Subcutaneous abdominal adipose tissue (tissue), 5 donors: Measurements from ENCODE around the gene BLTP2.

Experiments used
- H3K27ac ChIP-seq: one replicate; pipeline ENCODE4 v1.7.0; 2013; ENCODE audit warnings: low read depth, mild to moderate bottlenecking, inconsistent platforms, low read length, moderate library complexity
- H3K27me3 ChIP-seq, 5 donors: one replicate each; pipeline ENCODE4 v1.7.0; 2013; ENCODE audit warnings: low read length in 5 of 5, inconsistent platforms in 1 of 5; ENCODE audit not compliant: control insufficient read depth in 5 of 5, insufficient read depth in 4 of 5
- H3K36me3 ChIP-seq, 5 donors: one replicate each; pipeline ENCODE4 v1.7.0; 2013; ENCODE audit warnings: low read length in 5 of 5; ENCODE audit not compliant: control insufficient read depth in 5 of 5, insufficient read depth in 5 of 5
- H3K4me1 ChIP-seq, 5 donors: one replicate each; pipeline ENCODE4 v1.7.0; 2013; ENCODE audit warnings: low read length in 5 of 5, mild to moderate bottlenecking in 3 of 5, moderate library complexity in 1 of 5; ENCODE audit not compliant: control insufficient read depth in 5 of 5, insufficient read depth in 5 of 5
- H3K4me3 ChIP-seq, 5 donors: one replicate each; pipeline ENCODE4 v1.7.0; 2013; ENCODE audit warnings: low read length in 5 of 5, low read depth in 1 of 5
- H3K9ac ChIP-seq, 5 donors: one replicate each; pipeline ENCODE4 v1.7.0; 2013; ENCODE audit warnings: low read length in 5 of 5, mild to moderate bottlenecking in 4 of 5, moderate library complexity in 3 of 5
- H3K9me3 ChIP-seq, 5 donors: one replicate each; pipeline ENCODE4 v1.7.0; 2013; ENCODE audit warnings: low read length in 5 of 5; ENCODE audit not compliant: control insufficient read depth in 5 of 5
- donor health status: healthy.
- donor health status: healthy.
- donor health status: healthy.
- donor health status: healthy.
- donor health status: healthy.

The BLTP2 gene

GRCh38 chr17:28626818-28627217 is 18.1 kb downstream of the BLTP2 start:
- H3K27ac ChIP-seq: no peak overlapping the region
- no peaks in the 10 kb centered on the region for H3K27me3 ChIP-seq
- no peak overlapping the region for H3K4me3 ChIP-seq
- H3K4me1 ChIP-seq: no peaks in the 10 kb centered on the region
- H3K9me3 ChIP-seq: no peaks in the 10 kb centered on the region
- H3K36me3 ChIP-seq: peaks cover 35 to 84% (median 70%) of the 10 kb centered on the region in 5 donors
- no peak overlapping the region for H3K9ac ChIP-seq

GRCh38 chr17:28624148-28624547 is 20.8 kb downstream of the BLTP2 start:
- no peak overlapping the region for H3K27ac ChIP-seq
- H3K9me3 ChIP-seq: no peaks in the 10 kb centered on the region
- H3K27me3 ChIP-seq: no peaks in the 10 kb centered on the region
- no peak overlapping the region for H3K9ac ChIP-seq
- H3K4me3 ChIP-seq: no peak overlapping the region
- no peaks in the 10 kb centered on the region for H3K4me1 ChIP-seq
- peaks cover 49 to 88% (median 75%) of the 10 kb centered on the region in 5 donors for H3K36me3 ChIP-seq

DNA sequence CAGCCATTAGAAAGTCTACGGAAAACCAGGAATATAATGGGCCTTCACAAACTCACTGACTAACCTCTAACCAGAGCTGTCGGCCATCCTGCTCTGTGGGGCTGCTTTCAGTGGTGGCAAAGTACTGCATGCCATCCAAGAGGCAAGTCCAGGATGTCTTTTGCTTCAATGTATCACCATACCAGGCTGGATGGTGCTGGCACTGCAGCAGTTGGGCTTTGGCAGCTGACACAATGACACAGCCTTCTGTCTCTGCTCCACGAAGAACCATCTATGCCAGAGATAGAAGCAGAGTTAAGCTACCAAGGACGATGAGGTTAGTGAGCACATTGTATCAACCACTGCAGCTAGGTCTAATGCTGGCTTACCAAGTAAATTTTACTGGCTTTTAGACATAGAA is 21.3 kb downstream of the BLTP2 start:
- H3K9ac ChIP-seq: no peak overlapping the region

DNA sequence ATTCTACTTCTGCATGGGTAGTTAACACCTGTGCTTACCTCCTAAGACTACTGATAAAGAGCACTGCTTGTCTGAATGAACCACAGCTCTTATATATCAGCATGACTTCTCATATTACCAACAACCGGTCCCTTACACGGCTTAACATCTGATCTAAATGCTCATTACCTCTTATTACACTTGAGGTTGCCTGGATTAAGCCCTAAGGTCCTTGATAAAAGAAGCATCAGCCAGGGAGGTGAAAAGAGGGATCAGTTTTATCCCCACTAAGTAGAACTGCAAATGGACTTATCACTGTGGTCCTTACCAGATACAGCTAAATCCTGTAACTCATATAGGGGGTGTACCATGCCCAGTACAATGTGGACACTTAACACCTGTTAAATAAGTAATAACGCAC is 22.8 kb downstream of the BLTP2 start:
- Histone ChIP-seq H3K36me3 (peaks cover 61 to 93% (median 84%) of the 10 kb centered on the region in 5 donors), H3K9ac (no peak overlapping the region), H3K4me3 (no peak overlapping the region), H3K4me1 (no peaks in the 10 kb centered on the region), H3K9me3 (no peaks in the 10 kb centered on the region), H3K27ac (no peak overlapping the region), H3K27me3 (no peaks in the 10 kb centered on the region)

More for the DNA sequence above, 21.3 kb downstream of the BLTP2 start:
- Histone ChIP-seq H3K4me3 (no peak overlapping the region), H3K4me1 (no peaks in the 10 kb centered on the region), H3K27me3 (no peaks in the 10 kb centered on the region), H3K9me3 (no peaks in the 10 kb centered on the region), H3K27ac (no peak overlapping the region), H3K36me3 (peaks cover 53 to 92% (median 80%) of the 10 kb centered on the region in 5 donors)

DNA sequence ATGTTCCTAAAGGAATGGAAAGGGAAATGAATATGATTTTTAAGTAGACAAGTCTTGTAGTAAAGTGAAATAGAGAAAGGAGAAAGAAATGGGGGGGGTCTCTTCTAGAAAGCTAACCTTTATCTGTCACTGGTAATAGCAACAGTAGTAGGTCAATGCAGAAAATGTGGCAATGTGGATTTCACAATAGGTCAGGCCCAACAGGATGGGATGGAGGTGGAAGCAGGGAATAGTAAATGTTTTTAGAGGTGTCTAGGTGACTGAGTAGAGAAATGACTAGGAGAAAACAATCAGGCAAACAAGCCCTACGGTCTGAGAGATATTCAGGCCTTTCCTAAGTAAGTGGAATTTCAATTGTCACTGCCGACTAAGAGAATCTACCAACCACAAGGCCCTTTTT is 24.9 kb downstream of the BLTP2 start:
- H3K4me1 ChIP-seq: no peaks in the 10 kb centered on the region
- H3K9me3 ChIP-seq: no peaks in the 10 kb centered on the region
- no peak overlapping the region for H3K9ac ChIP-seq
- H3K36me3 ChIP-seq: peaks cover 68 to 100% (median 94%) of the 10 kb centered on the region in 5 donors
- H3K27ac ChIP-seq: no peak overlapping the region
- H3K27me3 ChIP-seq: no peaks in the 10 kb centered on the region
- H3K4me3 ChIP-seq: no peak overlapping the region

DNA sequence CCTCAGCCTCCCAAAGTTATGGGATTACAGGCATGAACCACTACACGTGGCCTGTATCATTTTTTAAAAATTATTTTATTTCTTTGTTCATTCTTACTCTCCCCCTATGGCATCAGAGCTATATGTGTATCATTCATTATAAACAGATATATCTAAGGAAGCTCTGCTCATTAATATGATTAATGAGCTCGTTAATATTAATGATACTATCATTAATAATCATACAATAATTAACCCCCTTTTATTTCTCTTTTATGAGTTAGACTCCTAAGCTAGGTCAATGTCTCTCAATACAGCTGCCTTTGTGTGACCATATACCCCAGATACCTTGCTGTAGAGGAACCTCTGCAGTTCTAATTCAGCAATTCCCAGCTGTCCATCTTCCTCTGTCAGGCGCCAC is 26.5 kb downstream of the BLTP2 start:
- Histone ChIP-seq H3K4me3 (no peak overlapping the region), H3K9me3 (no peaks in the 10 kb centered on the region), H3K9ac (no peak overlapping the region), H3K36me3 (peaks cover 58 to 99% (median 95%) of the 10 kb centered on the region in 5 donors), H3K4me1 (no peaks in the 10 kb centered on the region), H3K27ac (no peak overlapping the region), H3K27me3 (no peaks in the 10 kb centered on the region)

DNA sequence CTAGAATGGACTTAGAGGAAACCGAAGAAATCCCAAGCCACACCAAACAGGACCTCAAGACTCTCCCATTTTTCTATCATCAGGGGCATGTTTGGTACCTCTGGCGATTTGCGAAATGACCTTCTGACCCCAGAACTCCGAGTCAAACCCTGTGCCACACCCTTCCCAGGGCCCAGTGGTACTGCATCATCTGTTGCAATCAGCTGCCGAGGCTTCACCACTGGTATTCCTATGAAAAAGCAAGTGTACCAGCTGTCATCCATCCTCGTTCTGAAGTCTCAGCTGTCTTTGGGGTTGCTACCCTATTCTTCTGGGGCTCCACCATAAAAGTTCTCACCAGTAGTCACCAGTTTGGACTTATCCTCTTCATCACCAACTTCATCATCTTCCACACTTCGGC is 28.7 kb downstream of the BLTP2 start:
- H3K9ac ChIP-seq: no peak overlapping the region
- peaks cover 39 to 87% (median 76%) of the 10 kb centered on the region in 5 donors for H3K36me3 ChIP-seq
- H3K9me3 ChIP-seq: no peaks in the 10 kb centered on the region
- no peaks in the 10 kb centered on the region for H3K27me3 ChIP-seq
- no peak overlapping the region for H3K4me3 ChIP-seq
- H3K4me1 ChIP-seq: peaks cover 0 to 4% (median 0%) of the 10 kb centered on the region in 5 donors
- H3K27ac ChIP-seq: no peak overlapping the region

- peaks cover 39 to 86% (median 74%) of the 10 kb centered on the region in 5 donors for H3K36me3 ChIP-seq
- H3K9ac ChIP-seq: no peak overlapping the region
- no peaks in the 10 kb centered on the region for H3K27me3 ChIP-seq
- H3K27ac ChIP-seq: no peak overlapping the region
- no peak overlapping the region for H3K4me3 ChIP-seq
- H3K4me1 ChIP-seq: peaks cover 0 to 4% (median under 1%) of the 10 kb centered on the region in 5 donors
- no peaks in the 10 kb centered on the region for H3K9me3 ChIP-seq
These were observed 29.6 kb downstream of the BLTP2 start for GRCh38 chr17:28615260-28615940.

GRCh38 chr17:28613931-28614381 is 31.0 kb downstream of the BLTP2 start, which contains the start of gene RSKR:
RSKR (minus strand) TSS chr17:28614185; CDS start chr17:28614161, 24 bp downstream.
- no peak within 1 kb of the TSS for H3K9ac ChIP-seq
- no peaks in the 10 kb centered on the region for H3K9me3 ChIP-seq
- H3K4me3 ChIP-seq: no peak within 1 kb of the TSS
- no peak within 1 kb of the TSS for H3K27ac ChIP-seq
- H3K36me3 ChIP-seq: peaks cover 29 to 76% (median 60%) of the 10 kb centered on the region in 5 donors
- peaks cover 0 to 8% (median 4%) of the 10 kb centered on the region in 5 donors for H3K4me1 ChIP-seq
- H3K27me3 ChIP-seq: no peaks in the 10 kb centered on the region

GRCh38 chr17:28612936-28613872 is 31.8 kb downstream of the BLTP2 start:
- H3K9me3 ChIP-seq: no peaks in the 10 kb centered on the region
- H3K36me3 ChIP-seq: peaks cover 22 to 68% (median 52%) of the 10 kb centered on the region in 5 donors
- no peaks in the 10 kb centered on the region for H3K27me3 ChIP-seq
- H3K27ac ChIP-seq: no peak overlapping the region
- no peak overlapping the region for H3K4me3 ChIP-seq
- H3K4me1 ChIP-seq: peaks cover 0 to 8% (median 4%) of the 10 kb centered on the region in 5 donors
- H3K9ac ChIP-seq: no peak overlapping the region
